ENCODE data around the gene PTPRN2.
"Not testable (repeated sequence)": the region's sequence is repeated elsewhere in the genome, so short reads cannot be mapped to it uniquely, and the experiment has no call there.

PTPRN2 gene

GRCh38 chr7:158587162-158588084, at the start of gene PTPRN2:
Gene PTPRN2, minus strand, starts transcription at chr7:158587823.
- peak; percentile 48 for DNase-seq

GRCh38 chr7:158633055-158633956, 45.7 kb upstream of the PTPRN2 start:
- DNase-seq: no peak

- no peak for DNase-seq
These were observed 44.1 kb upstream of the PTPRN2 start for GRCh38 chr7:158631574-158632195.

- DNase-seq: not testable (repeated sequence)
These were observed 38.7 kb upstream of the PTPRN2 start for GRCh38 chr7:158626289-158626688.

GRCh38 chr7:158623241-158623640, 35.6 kb upstream of the PTPRN2 start:
- DNase-seq: no peak

GRCh38 chr7:158620839-158621441, 33.3 kb upstream of the PTPRN2 start:
- DNase-seq: no peak

- DNase-seq: no peak
These were observed 32.8 kb upstream of the PTPRN2 start for GRCh38 chr7:158620418-158620817.

GRCh38 chr7:158618745-158619140, 31.1 kb upstream of the PTPRN2 start:
- DNase-seq: no peak

- DNase-seq: no peak
These were observed 30.1 kb upstream of the PTPRN2 start for GRCh38 chr7:158617737-158618128.

GRCh38 chr7:158616050-158616449, 28.4 kb upstream of the PTPRN2 start:
- no peak for DNase-seq

- no peak for DNase-seq
These were observed 27.1 kb upstream of the PTPRN2 start for GRCh38 chr7:158614700-158615099.

GRCh38 chr7:158613481-158613880, 25.9 kb upstream of the PTPRN2 start:
- DNase-seq: no peak

- DNase-seq: no peak
These were observed 24.9 kb upstream of the PTPRN2 start for GRCh38 chr7:158612546-158612945.

- DNase-seq: no peak
These were observed 23.9 kb upstream of the PTPRN2 start for GRCh38 chr7:158611541-158611940.

- DNase-seq: no peak
These were observed 21.8 kb upstream of the PTPRN2 start for GRCh38 chr7:158609313-158609974.

- no peak for DNase-seq
These were observed 19.9 kb upstream of the PTPRN2 start for GRCh38 chr7:158607563-158607962.

GRCh38 chr7:158606671-158607424, 19.2 kb upstream of the PTPRN2 start:
- no peak for DNase-seq

- DNase-seq: no peak
These were observed 18.5 kb upstream of the PTPRN2 start for GRCh38 chr7:158606129-158606528.

GRCh38 chr7:158603773-158604755, 16.4 kb upstream of the PTPRN2 start:
- no peak for DNase-seq
